Measurements from ENCODE around the gene RAD1.

RAD1 gene

GRCh38 chr5:34865091-34865490 is 50.2 kb downstream of the RAD1 start:
- no peak for DNase-seq (ENCODE audit: low read depth)

- no peak for DNase-seq (ENCODE audit: low read depth)
Measured at GRCh38 chr5:34863946-34864345, 51.4 kb downstream of the RAD1 start.

GRCh38 chr5:34859253-34859652 is 56.1 kb downstream of the RAD1 start:
- DNase-seq (ENCODE audit: low read depth): no peak

- DNase-seq (ENCODE audit: low read depth): no peak
Measured at GRCh38 chr5:34858790-34859189, 56.5 kb downstream of the RAD1 start.

- DNase-seq (ENCODE audit: low read depth): no peak
Measured at GRCh38 chr5:34857894-34858293, 57.4 kb downstream of the RAD1 start.

- no peak for DNase-seq (ENCODE audit: low read depth)
Measured at GRCh38 chr5:34857161-34857560, 58.1 kb downstream of the RAD1 start.

All from stimulated activated CD4-positive, alpha-beta T cell treated with anti-CD3 and anti-CD28 coated beads, Interleukin-2, amount 100 ng/mL, for 4 hours (primary cell).